Smooth muscle cell (in vitro differentiated cells): Measurements from ENCODE around the gene PSMA3. TPM values are rescaled to one million over a fixed set of nuclear protein-coding genes. Genes with fewer than 3 reads are reported as not detected.
"Not testable (repeated sequence)": the region's sequence is repeated elsewhere in the genome, so short reads cannot be mapped to it uniquely, and the experiment has no call there.

Experiments used
- DNase-seq: peaks from one replicate; lab custom pipeline; 2025; ENCODE audit not compliant: unreplicated experiment; lab: John Stamatoyannopoulos, UW
- H2AFZ ChIP-seq: fragments of 200-600 bp; sonication (generic); 2 replicates; pipeline ENCODE4 v1.6.0; 2016; ENCODE audit warnings: antibody characterized with exemption, low read depth, mild to moderate bottlenecking
- H3F3A ChIP-seq: fragments of 200-600 bp; sonication (generic); 2 replicates; pipeline ENCODE4 v1.6.0; 2017; ENCODE audit warnings: antibody characterized with exemption, low read depth
- H3K27ac ChIP-seq: fragments of 200-600 bp; sonication (generic); 2 replicates; pipeline ENCODE4 v1.5.1; 2016; ENCODE audit warnings: low read depth, mild to moderate bottlenecking
- H3K27me3 ChIP-seq: fragments of 200-600 bp; sonication (generic); 2 replicates; pipeline ENCODE4 v1.6.1; 2016; ENCODE audit warnings: low read depth, mild to moderate bottlenecking
- H3K36me3 ChIP-seq: fragments of 200-600 bp; sonication (generic); 2 replicates; pipeline ENCODE4 v1.5.1; 2016; ENCODE audit warnings: low read depth
- H3K4me1 ChIP-seq: fragments of 200-600 bp; sonication (generic); 2 replicates; pipeline ENCODE4 v1.5.1; 2016; ENCODE audit warnings: low read depth
- H3K4me2 ChIP-seq: fragments of 200-600 bp; sonication (generic); 2 replicates; pipeline ENCODE4 v1.6.0; 2016; ENCODE audit warnings: mild to moderate bottlenecking
- H3K4me3 ChIP-seq: fragments of 200-600 bp; sonication (generic); 2 replicates; pipeline ENCODE4 v1.5.1; 2016; ENCODE audit warnings: mild to moderate bottlenecking
- H3K79me2 ChIP-seq: fragments of 200-600 bp; sonication (generic); 2 replicates; pipeline ENCODE4 v1.6.0; 2016; ENCODE audit warnings: low read depth, mild to moderate bottlenecking
- H3K9ac ChIP-seq: fragments of 200-600 bp; sonication (generic); 2 replicates; pipeline ENCODE4 v1.6.0; 2016; ENCODE audit warnings: low read depth
- H3K9me3 ChIP-seq: fragments of 200-600 bp; sonication (generic); replicated peaks from 2 replicates; pipeline ENCODE4 v1.5.1; 2016; ENCODE audit warnings: low read depth
- H4K20me1 ChIP-seq: fragments of 200-600 bp; sonication (generic); 2 replicates; pipeline ENCODE4 v1.6.0; 2016; ENCODE audit warnings: low read depth
- CTCF ChIP-seq: fragments of 200-600 bp; sonication (generic); IDR thresholded peaks from 2 replicates; pipeline ENCODE4 v1.5.1; 2017; ENCODE audit warnings: borderline replicate concordance, mild to moderate bottlenecking, antibody characterized with exemption; ENCODE audit not compliant: insufficient read depth, poor library complexity, severe bottlenecking
- WGBS: methylation state at CpG from one replicate; pipeline ENCODE4 v1.1.7; 2016; ENCODE audit warnings: low lambda C conversion rate; 5-methylcytosine and 5-hydroxymethylcytosine counted together
- polyA plus RNA-seq: library from polyadenylated mRNA; unstranded; fragments of >200 nt; fragmentation: Nextera tagmentation; extraction: Ambion mirVana; gene quantifications from 2 replicates; pipeline ENCODE4 v1.2.1, GENCODE V29; 2016
- total RNA-seq: library from RNA; depleted of rRNA; stranded (reverse); fragments of >200 nt; gene quantifications from 2 replicates; pipeline ENCODE4 v1.2.3, GENCODE V29; 2014

The PSMA3 gene
- total and polyA plus RNA-seq, 2 experiments from 2014 or later, result 133 to 189 TPM

- H2AFZ ChIP-seq, result no peak overlapping the region
- peaks cover 17% of the 10 kb centered on the region for H3F3A ChIP-seq
- no peaks in the 10 kb centered on the region for H3K36me3 ChIP-seq
- peak overlapping the region; percentile 91 for H3K4me2 ChIP-seq
- H3K27ac ChIP-seq, result peak overlapping the region; percentile 94
- H3K4me3 ChIP-seq, result peak overlapping the region; percentile 88
- 13% methylated on average over 3 of the region's 3 CpGs for WGBS
- H3K79me2 ChIP-seq, result peaks cover 54% of the 10 kb centered on the region
- no peak for DNase-seq
- H3K27me3 ChIP-seq, result no peaks in the 10 kb centered on the region
- H3K4me1 ChIP-seq, result peaks cover 16% of the 10 kb centered on the region
- peak overlapping the region; percentile 97 for H3K9ac ChIP-seq
- peaks cover 50% of the 10 kb centered on the region for H4K20me1 ChIP-seq
- TF ChIP-seq CTCF, result no peak
- H3K9me3 ChIP-seq, result no peaks in the 10 kb centered on the region
Measured at GRCh38 chr14:58245562-58245961, 919 bp downstream of the PSMA3 start.

GRCh38 chr14:58249611-58250010 is 5.0 kb downstream of the PSMA3 start:
- Histone ChIP-seq H3K27me3 (no peaks in the 10 kb centered on the region), H4K20me1 (peaks cover 74% of the 10 kb centered on the region), H3K9me3 (no peaks in the 10 kb centered on the region), H3F3A (peaks cover 10% of the 10 kb centered on the region), H3K27ac (no peak overlapping the region), H3K36me3 (no peaks in the 10 kb centered on the region), H3K4me3 (no peak overlapping the region), H3K4me2 (no peak overlapping the region), H3K4me1 (peaks cover 16% of the 10 kb centered on the region), H3K79me2 (peaks cover 78% of the 10 kb centered on the region), H2AFZ (no peak overlapping the region), H3K9ac (no peak overlapping the region)
- no peak for DNase-seq
- 94% methylated on average over 8 of the region's 8 CpGs for WGBS
- TF ChIP-seq CTCF, result no peak

GRCh38 chr14:58258156-58258555 is 13.5 kb downstream of the PSMA3 start:
- H4K20me1 ChIP-seq, result peaks cover 39% of the 10 kb centered on the region
- H2AFZ ChIP-seq, result no peak overlapping the region
- H3K27ac ChIP-seq, result no peak overlapping the region
- no peak for DNase-seq
- peaks cover 21% of the 10 kb centered on the region for H3K36me3 ChIP-seq
- no peak overlapping the region for H3K4me3 ChIP-seq
- H3K4me1 ChIP-seq, result no peaks in the 10 kb centered on the region
- no peak overlapping the region for H3K9ac ChIP-seq
- TF ChIP-seq CTCF, result no peak
- no peak overlapping the region for H3K4me2 ChIP-seq
- H3K79me2 ChIP-seq, result peaks cover 7% of the 10 kb centered on the region
- no peaks in the 10 kb centered on the region for H3K9me3 ChIP-seq
- H3K27me3 ChIP-seq, result no peaks in the 10 kb centered on the region
- WGBS, result 96% methylated on average over 4 of the region's 4 CpGs
- H3F3A ChIP-seq, result peaks cover 18% of the 10 kb centered on the region

- H3K4me3 ChIP-seq, H3K27ac ChIP-seq, H3K27me3 ChIP-seq, DNase-seq, H3K4me2 ChIP-seq, H3K4me1 ChIP-seq, H2AFZ ChIP-seq, H3K9me3 ChIP-seq, H3K9ac ChIP-seq, H3K79me2 ChIP-seq: not testable (repeated sequence)
- Histone ChIP-seq H3K36me3 (peaks cover 24% of the 10 kb centered on the region), H3F3A (peaks cover 35% of the 10 kb centered on the region), H4K20me1 (peaks cover 31% of the 10 kb centered on the region)
- 96% methylated on average over 10 of the region's 10 CpGs for WGBS
Measured at GRCh38 chr14:58262005-58262404, 17.4 kb downstream of the PSMA3 start.
